GM12801 (cell line): Measurements from ENCODE around the gene LRFN2.

Source experiments
- TF ChIP-seq, protein P1 (sequence below): IDR thresholded peaks from one replicate; pipeline ENCODE4 v1.5.1; 2011; ENCODE audit warnings: control low read depth; ENCODE audit not compliant: insufficient read length; ENCODE audit errors: extremely low read depth

Gene LRFN2

DNA sequence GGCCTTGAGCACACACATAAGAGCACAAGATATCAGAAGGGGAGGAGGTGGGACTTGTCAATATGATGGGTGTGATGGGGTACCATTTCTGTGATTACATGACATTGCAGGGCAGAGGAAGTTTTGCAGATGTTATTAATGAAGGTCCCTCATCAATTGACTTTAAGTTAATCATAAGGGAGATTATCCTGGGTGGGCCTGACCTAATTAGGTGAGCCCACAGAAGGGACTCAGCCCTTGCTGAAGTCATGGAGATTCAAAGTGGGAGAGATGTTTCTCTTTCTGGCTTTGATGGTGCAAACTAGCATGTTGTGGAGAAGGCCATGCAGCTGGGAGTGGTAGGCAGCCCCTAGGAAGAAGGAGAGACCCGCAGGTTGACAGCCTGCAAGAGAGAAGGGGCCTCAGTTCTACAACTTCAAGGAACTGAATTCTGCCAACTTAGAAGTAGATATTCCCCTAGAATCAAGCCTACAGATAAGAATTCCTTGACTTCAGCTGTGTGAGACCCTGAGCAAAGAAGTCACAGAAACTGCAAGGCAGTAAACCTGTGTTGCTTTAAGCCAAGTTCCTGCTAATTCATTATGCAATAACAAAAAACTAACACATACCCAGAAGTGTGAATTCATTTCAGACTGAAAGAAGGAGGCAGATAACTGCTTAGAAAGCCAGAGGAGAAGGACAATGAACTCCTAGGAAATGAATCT lies 131.3 kb downstream of the LRFN2 start:
- TF ChIP-seq, protein P1, sequence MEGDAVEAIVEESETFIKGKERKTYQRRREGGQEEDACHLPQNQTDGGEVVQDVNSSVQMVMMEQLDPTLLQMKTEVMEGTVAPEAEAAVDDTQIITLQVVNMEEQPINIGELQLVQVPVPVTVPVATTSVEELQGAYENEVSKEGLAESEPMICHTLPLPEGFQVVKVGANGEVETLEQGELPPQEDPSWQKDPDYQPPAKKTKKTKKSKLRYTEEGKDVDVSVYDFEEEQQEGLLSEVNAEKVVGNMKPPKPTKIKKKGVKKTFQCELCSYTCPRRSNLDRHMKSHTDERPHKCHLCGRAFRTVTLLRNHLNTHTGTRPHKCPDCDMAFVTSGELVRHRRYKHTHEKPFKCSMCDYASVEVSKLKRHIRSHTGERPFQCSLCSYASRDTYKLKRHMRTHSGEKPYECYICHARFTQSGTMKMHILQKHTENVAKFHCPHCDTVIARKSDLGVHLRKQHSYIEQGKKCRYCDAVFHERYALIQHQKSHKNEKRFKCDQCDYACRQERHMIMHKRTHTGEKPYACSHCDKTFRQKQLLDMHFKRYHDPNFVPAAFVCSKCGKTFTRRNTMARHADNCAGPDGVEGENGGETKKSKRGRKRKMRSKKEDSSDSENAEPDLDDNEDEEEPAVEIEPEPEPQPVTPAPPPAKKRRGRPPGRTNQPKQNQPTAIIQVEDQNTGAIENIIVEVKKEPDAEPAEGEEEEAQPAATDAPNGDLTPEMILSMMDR, result no peak

DNA sequence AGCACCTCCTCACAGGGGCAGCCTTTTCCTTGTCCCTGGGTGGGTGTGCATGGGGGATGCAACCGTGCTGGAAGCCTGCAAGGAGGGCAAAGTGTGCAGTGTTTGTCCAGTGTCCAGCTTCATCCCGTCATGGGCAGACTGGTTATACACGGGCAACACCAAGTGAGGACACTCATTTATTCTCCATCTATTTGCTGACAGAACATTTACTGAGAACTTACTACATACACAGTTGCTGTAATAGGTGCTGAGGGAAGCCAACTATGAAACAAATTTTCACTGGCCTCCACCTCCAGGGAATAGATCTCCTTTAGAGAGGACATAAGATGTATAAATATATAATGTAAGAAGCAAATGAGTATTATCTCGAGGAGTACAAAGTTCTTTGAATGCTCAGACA lies 136.7 kb downstream of the LRFN2 start:
- TF ChIP-seq, protein P1, result no peak

DNA sequence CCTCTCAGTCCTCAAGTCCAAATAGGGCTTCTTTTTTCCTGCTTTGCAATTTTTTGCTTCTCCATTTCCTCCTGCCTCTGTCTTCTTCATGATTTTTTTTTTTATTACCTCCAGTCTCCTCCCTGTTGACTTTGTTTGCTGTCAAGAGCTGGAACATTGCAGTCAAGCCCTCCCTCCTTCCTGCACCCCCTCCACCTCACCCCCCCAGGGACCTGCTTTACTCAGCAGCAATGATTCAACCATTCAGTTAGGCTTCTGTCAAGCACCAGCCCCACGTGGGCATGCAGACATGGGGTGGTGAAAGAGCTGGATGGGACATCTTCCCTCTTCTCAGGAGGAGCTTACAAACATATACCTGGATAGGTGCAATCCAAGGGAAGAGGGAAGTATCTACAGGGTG lies 142.4 kb downstream of the LRFN2 start:
- TF ChIP-seq, protein P1, result no peak

DNA sequence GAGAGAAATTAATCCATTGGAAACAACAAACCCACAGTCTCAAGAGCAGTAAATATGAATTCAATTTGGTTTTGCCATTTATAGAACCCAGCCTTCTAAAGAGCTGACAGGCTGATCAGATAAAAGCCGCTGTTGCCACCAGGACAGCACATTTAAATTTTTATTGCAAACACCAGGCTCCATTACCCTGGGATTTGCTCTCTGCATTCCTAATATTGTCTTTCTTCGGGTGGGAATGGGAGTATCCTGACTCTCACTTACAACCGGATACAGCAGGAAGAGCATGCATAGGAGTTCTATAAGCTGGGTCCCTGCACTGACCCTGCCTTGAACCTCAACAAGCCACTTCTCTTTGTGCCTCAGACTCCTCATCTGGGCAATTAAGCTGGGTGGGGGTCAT lies 142.9 kb downstream of the LRFN2 start:
- TF ChIP-seq, protein P1, result no peak

DNA sequence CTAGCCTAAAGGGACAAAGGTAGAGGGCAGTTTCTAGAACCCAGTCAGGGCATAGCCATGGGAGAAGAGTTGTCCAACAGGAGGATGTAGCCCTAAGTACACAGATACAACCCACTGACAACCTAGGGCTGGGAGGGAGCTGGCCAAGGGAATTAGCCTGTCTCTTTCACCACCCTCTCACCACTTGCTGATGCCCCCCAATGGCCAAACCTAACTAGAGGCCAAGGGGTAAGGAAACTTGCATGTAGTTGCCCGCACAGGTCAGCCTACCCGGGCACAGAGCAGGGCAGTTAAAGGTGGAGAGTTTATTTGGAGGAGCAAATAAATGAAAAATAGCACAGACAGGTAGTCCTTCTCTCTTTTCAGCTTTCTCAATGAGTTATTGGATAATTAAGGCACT lies 143.3 kb downstream of the LRFN2 start:
- TF ChIP-seq, protein P1, result no peak

DNA sequence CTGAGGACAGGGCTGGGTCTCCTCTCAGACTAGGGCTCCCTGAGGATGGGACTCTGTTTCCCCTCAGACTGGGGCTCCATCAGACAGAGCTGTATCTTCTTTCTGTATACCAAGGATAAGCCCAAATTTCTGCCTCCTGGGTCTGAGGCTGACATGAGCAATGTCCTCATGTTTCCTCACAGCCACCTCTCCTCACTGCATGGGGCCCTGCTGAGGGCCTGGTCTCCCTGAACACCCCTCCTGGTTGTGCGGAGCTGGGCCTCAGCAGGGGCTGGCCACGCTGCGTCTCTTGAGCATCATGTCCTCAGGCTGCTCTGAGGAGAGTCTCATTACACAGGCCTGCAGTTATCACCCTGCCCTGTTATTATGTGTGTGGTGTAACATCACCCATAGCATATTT lies 144.6 kb downstream of the LRFN2 start:
- TF ChIP-seq, protein P1, result no peak

DNA sequence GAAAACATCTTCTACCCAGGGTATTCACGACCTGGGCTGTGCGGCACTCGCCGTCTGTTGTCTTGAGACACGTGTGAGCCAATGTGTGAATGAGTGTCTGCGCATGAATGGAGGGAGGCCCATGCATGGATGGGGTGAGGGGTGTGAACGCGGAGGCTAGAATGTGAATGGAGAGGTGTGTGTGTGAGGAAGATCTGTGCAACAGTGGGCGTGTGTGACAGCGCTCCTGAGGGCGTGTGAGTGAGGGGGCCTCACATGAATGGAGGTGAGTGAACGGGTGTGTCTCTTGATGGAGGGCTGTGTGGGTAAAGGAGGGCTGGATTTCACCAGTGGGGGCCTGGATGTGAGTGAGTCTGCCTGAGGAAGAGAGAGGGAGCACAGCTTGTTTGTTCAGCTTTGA lies 146.0 kb downstream of the LRFN2 start:
- TF ChIP-seq, protein P1, result no peak

DNA sequence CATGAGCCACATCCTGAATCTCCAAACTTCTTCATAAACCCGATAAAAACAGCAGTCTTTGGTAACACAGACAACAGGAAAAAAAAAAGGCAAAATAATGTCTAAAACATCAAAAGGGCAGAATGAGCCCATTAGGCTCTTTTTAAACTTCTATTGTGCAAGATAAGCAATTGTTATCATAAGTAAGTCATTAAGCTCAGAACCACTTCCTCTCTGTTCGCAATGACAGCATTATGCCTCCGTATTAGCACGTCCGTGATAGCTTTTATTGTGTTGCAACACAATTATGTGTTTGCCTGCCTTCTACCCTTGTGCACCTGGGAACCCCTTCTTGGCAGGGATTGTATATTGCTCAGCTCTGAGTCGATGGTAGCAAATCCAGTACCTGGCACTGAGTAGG lies 147.1 kb downstream of the LRFN2 start:
- TF ChIP-seq, protein P1, result no peak
